ENCODE measurements around the gene GRHL3. TPM values are rescaled to one million over a fixed set of nuclear protein-coding genes. Genes with fewer than 3 reads are reported as not detected.

The GRHL3 gene
- total RNA-seq, 1 donor from 2014 or later: 6.9 TPM

DNA sequence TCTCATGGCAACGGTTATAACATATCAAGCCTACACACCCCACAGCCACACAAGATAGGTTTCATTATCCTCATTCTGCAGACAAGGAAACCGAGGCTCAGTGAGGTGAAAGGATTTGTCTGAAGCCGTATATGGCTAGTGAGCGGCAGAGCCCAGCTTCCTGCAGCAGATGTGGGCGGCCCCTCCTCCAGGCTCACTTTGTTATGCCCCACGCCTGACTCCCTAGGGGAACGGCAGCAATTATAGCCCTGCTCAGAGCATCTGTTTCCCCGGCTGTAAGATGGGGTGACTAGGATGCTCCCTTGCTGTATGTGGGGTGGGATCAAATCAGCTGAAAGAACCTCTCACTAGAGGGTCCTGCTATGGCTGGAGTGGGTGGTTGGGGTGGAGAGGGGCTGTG lies 22.1 kb downstream of the GRHL3 start:
- Histone ChIP-seq H2AFZ (ENCODE audit: low read depth, low read length) (no peak overlapping the region), H3K27ac (ENCODE audit: low read depth, low read length) (no peak overlapping the region), H3K4me3 (ENCODE audit: insufficient read depth, low read depth, low read length) (no peak overlapping the region), H3K4me2 (ENCODE audit: low read length) (no peak overlapping the region), H4K20me1 (ENCODE audit: insufficient read depth, low read length) (no peaks in the 10 kb centered on the region), H3K79me2 (ENCODE audit: insufficient read depth, low read length) (no peaks in the 10 kb centered on the region), H3K27me3 (ENCODE audit: insufficient read depth, low read length) (no peaks in the 10 kb centered on the region), H3K9ac (ENCODE audit: low read length) (no peak overlapping the region), H3K9me3 (ENCODE audit: insufficient read depth, low read depth, low read length) (no peaks in the 10 kb centered on the region), H3K36me3 (ENCODE audit: insufficient read depth, low read length) (no peaks in the 10 kb centered on the region), H3K4me1 (ENCODE audit: insufficient read depth, low read length) (peaks cover 2% of the 10 kb centered on the region)
- Mint-ChIP-seq H3K9me3 (ENCODE audit: unreplicated experiment) (peaks cover 2% of the 10 kb centered on the region), H3K4me1 (ENCODE audit: low read depth, unreplicated experiment) (peaks cover 6% of the 10 kb centered on the region), H3K27me3 (ENCODE audit: low read depth, unreplicated experiment) (peaks cover 55% of the 10 kb centered on the region), H3K27ac (ENCODE audit: unreplicated experiment) (no peak overlapping the region), H3K36me3 (ENCODE audit: low read depth, unreplicated experiment) (peaks cover 2% of the 10 kb centered on the region), H3K4me3 (ENCODE audit: unreplicated experiment) (no peak overlapping the region)
- TF ChIP-seq, protein P1, sequence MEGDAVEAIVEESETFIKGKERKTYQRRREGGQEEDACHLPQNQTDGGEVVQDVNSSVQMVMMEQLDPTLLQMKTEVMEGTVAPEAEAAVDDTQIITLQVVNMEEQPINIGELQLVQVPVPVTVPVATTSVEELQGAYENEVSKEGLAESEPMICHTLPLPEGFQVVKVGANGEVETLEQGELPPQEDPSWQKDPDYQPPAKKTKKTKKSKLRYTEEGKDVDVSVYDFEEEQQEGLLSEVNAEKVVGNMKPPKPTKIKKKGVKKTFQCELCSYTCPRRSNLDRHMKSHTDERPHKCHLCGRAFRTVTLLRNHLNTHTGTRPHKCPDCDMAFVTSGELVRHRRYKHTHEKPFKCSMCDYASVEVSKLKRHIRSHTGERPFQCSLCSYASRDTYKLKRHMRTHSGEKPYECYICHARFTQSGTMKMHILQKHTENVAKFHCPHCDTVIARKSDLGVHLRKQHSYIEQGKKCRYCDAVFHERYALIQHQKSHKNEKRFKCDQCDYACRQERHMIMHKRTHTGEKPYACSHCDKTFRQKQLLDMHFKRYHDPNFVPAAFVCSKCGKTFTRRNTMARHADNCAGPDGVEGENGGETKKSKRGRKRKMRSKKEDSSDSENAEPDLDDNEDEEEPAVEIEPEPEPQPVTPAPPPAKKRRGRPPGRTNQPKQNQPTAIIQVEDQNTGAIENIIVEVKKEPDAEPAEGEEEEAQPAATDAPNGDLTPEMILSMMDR (IDR thresholded peaks at IDR 0.05; ENCODE audit: insufficient read depth, low read depth, low read length): no peak
- no peak for TF ChIP-seq EZH2 (IDR thresholded peaks at IDR 0.05; ENCODE audit: insufficient read depth, low read length)
- no peak for FAIRE-seq
- no peak for DNase-seq (ENCODE audit: low read depth)

DNA sequence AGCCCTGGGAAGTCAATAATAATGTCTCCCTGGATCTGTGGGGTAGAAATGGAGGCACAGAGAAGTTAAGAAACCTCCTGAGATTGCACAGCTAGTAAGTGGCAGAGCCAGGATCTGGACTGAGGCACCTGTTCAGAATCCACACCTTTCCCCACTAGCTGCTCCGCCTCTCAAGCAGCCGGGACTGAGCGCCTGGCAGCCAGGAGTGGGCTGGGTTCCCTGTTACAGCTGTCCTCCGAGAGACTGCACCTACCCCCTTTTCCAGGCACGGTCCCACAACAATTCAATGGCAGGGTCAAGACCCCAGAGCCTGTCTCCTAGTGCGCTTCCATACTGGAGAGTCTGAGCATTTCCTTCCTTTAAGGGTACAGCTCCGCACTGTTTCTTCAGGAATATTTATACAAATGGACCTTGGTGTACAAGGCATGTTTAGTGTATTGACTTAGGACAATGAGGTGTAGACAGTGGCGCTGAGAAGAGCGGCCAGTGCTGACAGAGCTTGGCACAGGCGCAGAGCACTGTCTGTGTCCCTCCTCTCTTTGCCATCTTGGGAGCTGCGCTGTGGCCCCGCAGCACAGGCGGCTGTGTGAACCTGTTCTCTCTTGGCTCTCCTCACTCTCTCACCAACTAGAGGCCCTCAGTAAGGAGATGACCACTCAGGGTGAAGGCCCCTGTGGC lies 24.4 kb downstream of the GRHL3 start:
- peaks cover 2% of the 10 kb centered on the region for H3K36me3 Mint-ChIP-seq (ENCODE audit: low read depth, unreplicated experiment)
- DNase-seq (ENCODE audit: low read depth): no peak

More for the DNA sequence above, 24.4 kb downstream of the GRHL3 start:
- TF ChIP-seq EZH2 (IDR thresholded peaks at IDR 0.05; ENCODE audit: insufficient read depth, low read length): no peak
- TF ChIP-seq, protein P1 (IDR thresholded peaks at IDR 0.05; ENCODE audit: insufficient read depth, low read depth, low read length): no peak
- Mint-ChIP-seq H3K9me3 (ENCODE audit: unreplicated experiment) (peaks cover 2% of the 10 kb centered on the region), H3K27me3 (ENCODE audit: low read depth, unreplicated experiment) (peaks cover 56% of the 10 kb centered on the region), H3K4me3 (ENCODE audit: unreplicated experiment) (no peak overlapping the region), H3K27ac (ENCODE audit: unreplicated experiment) (no peak overlapping the region), H3K4me1 (ENCODE audit: low read depth, unreplicated experiment) (peaks cover 4% of the 10 kb centered on the region)
- H3K9me3 ChIP-seq (ENCODE audit: insufficient read depth, low read depth, low read length): no peaks in the 10 kb centered on the region
- H3K4me1 ChIP-seq (ENCODE audit: insufficient read depth, low read length): peaks cover 2% of the 10 kb centered on the region
- no peaks in the 10 kb centered on the region for H4K20me1 ChIP-seq (ENCODE audit: insufficient read depth, low read length)
- no peak overlapping the region for H3K9ac ChIP-seq (ENCODE audit: low read length)
- H3K4me3 ChIP-seq (ENCODE audit: insufficient read depth, low read depth, low read length): no peak overlapping the region
- H3K79me2 ChIP-seq (ENCODE audit: insufficient read depth, low read length): no peaks in the 10 kb centered on the region
- no peak overlapping the region for H2AFZ ChIP-seq (ENCODE audit: low read depth, low read length)
- H3K4me2 ChIP-seq (ENCODE audit: low read length): no peak overlapping the region
- H3K27ac ChIP-seq (ENCODE audit: low read depth, low read length): no peak overlapping the region
- no peak for FAIRE-seq
- no peaks in the 10 kb centered on the region for H3K27me3 ChIP-seq (ENCODE audit: insufficient read depth, low read length)
- no peaks in the 10 kb centered on the region for H3K36me3 ChIP-seq (ENCODE audit: insufficient read depth, low read length)
